Occipital lobe (tissue), 2 donors: ENCODE results near the gene KCNJ12. TPM values are rescaled to one million over a fixed set of nuclear protein-coding genes. Genes with fewer than 3 reads are reported as not detected.
"Not testable (repeated sequence)": the region's sequence is repeated elsewhere in the genome, so short reads cannot be mapped to it uniquely, and the experiment has no call there.

Experiments
- DNase-seq: peaks from one replicate; lab custom pipeline; 2025; lab: John Stamatoyannopoulos, UW
- total RNA-seq: library from RNA; depleted of rRNA; stranded (reverse); fragments of >200 nt; gene quantifications from one replicate; pipeline ENCODE4 v1.2.3, GENCODE V29; 2014

The KCNJ12 gene
- total RNA-seq, 1 donor from 2014 or later: 3.4 TPM

GRCh38 chr17:21385281-21385845 is 9.2 kb downstream of the KCNJ12 start:
- no peak for DNase-seq

DNA sequence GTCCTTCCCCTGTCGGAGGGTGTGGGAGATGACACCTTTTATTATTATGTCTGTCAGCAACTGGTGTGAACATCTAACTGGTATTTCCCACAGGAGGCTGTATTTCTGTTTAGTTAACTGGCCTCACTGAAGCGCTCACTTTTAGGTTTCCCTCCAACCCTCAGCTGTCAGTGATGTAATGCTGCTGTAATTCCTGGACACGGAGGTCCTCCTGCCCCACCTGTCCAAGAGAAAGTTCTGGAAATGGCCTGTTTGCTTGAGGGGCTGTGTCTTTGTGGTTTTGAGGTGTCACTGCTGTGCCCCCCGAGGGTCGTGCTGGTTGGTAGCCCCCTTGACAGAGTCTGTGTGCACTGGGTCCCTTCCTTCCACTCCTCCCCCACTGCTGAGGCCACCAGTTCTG is 11.5 kb downstream of the KCNJ12 start:
- DNase-seq: no peak

GRCh38 chr17:21388066-21388465 is 11.9 kb downstream of the KCNJ12 start:
- no peak for DNase-seq

DNA sequence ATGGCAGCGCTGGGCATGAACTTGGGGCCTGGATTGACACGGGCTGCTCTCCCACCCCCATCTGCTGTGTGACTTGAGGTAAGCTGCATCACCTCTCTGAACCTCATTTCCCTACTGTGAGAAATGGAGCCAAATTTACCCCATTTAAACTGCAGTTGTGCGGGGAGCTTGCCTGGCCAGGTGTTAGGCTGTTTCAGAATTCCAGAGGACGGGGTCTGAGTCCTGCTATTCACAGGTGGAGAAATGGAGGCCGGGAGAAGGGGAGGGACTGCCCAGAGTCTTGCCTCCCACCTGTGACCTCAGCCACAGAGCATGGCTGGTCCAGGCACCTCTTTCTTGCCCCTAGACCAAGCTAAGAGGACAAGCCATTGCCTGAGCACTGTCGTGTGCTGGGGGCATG is 12.8 kb downstream of the KCNJ12 start:
- no peak for DNase-seq

GRCh38 chr17:21389394-21389793 is 13.2 kb downstream of the KCNJ12 start:
- no peak for DNase-seq

GRCh38 chr17:21390294-21390693 is 14.1 kb downstream of the KCNJ12 start:
- DNase-seq: no peak

GRCh38 chr17:21392266-21392665 is 16.1 kb downstream of the KCNJ12 start:
- DNase-seq: no peak

DNA sequence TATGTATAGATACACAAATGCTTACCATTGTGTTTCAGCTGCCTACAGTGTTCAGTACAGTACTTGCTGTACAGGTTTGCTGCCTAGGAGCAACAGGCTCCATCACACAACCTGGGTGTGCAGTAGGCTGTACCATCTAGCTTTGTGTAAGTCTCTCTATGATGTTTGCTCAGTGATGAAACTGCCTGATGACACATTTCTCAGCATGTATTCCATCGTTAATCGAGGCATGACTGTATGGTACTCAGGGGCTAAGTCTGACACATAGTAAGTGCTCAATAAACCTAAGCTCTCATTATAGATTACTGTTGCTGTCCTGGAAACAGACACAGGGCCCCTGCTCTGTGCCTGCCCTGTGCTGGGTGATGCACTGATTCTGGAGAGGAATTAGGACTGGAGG is 18.1 kb downstream of the KCNJ12 start:
- DNase-seq: no peak

GRCh38 chr17:21395764-21396163 is 19.6 kb downstream of the KCNJ12 start:
- no peak for DNase-seq

- DNase-seq: no peak
These were observed 20.1 kb downstream of the KCNJ12 start for GRCh38 chr17:21396237-21396636.

DNA sequence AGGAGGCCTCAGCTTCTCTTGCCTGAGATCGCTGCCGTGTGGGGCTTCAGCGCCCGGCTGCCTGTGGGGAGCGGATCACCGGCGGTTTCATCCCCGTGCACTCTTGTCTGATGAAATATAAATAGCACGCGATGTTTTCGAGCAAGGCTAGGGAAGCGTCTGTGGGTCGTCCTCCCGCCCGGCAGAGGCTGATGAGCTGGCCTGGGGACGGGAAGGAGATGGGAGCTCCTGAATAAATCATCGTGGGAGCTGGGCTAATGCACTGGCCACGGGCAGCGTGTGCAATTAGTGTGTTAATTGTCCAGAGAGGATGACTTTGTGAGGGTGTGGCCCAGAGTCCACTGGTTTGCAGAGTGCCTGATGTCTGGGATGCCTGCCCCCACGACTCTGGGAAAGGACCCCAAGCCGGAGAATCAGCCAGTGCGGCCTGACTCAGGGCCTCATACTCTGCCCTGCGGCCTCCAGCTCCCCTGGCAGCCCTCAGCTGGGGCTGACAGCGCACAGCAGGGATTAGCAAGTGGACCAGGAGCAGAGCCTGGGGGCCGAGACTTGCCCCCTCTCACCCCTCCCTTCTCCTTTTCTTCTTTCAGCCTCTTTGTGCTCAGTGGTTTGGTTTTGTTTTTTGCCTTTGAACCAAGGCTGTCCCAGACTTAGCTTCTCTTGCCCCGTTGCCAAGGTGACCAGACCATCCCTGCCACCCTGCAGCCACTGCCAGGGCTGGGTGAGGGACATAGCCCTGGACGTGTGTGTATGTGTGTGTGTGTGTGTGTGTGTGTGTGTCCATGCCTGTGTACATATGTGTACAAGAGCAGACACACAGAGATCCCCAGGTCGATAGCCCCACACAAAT is 21.4 kb downstream of the KCNJ12 start:
- DNase-seq: no peak

DNA sequence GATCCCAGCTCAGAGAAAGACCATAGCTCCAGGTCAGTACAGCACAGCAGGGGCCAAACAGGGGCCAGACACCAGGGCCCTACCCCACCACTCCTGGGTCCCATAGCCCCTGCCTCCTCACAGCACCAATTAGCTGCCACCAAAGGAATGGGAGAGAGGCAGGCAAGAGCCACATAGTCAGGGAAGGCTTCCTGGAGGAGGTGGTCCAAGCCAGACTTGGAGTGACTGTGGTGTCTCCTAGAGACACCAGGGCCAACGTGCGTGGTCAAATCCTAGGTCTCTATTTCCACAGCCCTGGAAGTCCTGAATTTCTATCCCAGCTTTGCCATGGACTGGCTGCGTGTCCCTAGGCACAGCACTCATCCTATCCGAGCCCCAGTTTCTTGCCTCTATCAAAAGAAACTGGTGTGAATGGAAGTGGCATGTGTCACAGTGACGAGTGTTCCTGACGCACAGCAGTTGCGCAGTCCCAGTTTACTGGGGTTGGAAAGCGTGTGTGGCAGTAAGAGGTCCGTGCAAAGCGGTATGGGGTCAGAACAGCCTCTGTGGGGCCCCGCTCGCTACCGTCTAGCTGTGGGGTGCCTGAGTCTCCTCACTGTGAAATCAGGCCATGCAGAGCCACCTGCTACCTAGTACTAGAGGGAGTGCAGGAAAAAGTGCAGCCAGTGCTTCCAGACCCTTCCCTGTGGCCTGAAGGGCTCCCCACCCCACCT is 23.5 kb downstream of the KCNJ12 start:
- no peak for DNase-seq

DNA sequence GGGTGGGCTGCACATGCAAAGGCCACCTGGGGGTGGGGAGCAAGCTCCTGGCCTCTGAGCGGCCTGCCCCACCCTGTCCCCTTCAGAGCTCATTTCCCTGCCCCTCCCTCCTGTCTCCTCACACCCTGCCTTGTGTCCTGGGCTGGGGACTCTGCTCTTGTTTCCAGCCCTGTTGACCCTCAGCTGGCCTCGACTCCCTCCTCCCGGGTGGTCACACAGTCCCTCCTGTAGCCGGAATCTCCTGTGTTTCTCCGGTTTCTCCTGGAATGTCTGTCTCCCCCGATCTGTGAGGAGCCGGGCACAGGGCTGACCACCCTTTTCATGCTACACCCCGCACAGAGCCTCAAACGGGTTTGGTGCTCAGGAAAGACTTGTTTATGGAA is 24.0 kb downstream of the KCNJ12 start:
- not testable (repeated sequence) for DNase-seq

DNA sequence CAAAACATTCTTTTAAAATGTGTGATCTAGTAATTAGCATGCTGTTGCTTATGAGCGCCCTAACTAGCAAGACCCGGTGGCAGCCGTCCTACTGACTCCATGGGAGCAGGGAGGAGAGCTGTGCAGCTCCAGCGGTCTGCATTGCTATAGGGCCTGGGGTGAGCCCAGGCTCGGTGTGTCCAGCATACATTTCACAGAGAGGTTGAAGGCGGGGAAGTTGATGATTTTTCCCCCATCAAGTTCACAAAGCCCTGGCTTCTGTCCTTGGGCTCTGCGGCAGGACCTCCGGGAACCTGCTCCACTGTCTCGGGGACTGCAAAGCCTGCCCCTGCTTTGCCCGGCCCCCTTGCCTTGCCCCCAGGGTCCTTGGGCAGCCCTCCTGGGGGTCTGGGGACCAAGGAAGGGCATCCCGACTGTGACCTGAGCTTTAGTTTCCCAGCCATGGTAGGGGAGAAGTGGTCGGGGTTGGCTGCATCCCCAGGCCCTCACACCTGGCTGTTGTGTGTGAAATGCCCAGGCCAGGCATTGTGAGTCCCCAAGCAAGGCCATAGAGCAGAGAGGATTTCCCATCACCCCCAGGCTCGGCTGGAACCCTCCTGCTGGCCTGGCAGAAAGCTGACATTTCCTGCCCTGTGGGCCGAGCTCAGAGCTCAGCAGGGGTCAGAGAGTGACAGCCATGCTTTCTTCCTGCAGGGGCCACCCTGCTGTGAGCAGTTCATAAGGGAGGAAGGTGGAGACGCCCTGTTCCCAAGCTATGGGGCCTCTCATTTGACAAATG is 24.8 kb downstream of the KCNJ12 start:
- DNase-seq: no peak

- DNase-seq: peak; percentile 37
These were observed 26.0 kb downstream of the KCNJ12 start for GRCh38 chr17:21402166-21402571.

DNA sequence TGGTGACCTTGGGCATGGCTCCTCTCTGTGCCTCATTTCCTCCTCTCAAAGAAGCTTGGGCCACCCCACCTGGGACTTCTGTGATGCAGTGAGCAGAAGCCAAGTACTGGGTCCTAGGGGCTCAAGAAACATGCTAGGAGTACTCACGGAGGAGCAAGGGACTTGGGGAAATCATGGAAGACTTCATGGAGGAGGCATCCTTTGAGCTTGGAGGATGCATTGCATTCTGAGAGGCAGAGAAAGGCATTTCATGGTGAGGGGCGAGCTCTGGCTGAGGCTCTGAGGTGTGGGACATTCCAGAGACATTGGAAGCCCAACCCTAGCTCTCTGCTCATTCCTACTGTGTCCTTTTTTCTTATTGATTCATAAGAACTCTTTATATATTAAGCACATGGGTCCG is 26.8 kb downstream of the KCNJ12 start:
- DNase-seq: not testable (repeated sequence)

- DNase-seq: not testable (repeated sequence)
These were observed 27.9 kb downstream of the KCNJ12 start for GRCh38 chr17:21404106-21404505.

GRCh38 chr17:21404539-21404938 is 28.4 kb downstream of the KCNJ12 start:
- DNase-seq: not testable (repeated sequence)

- DNase-seq: not testable (repeated sequence)
These were observed 29.0 kb downstream of the KCNJ12 start for GRCh38 chr17:21404956-21405731.

GRCh38 chr17:21405904-21406400 is 29.8 kb downstream of the KCNJ12 start:
- DNase-seq: not testable (repeated sequence)
